ENCODE measurements around the gene C1orf159. TPM values are rescaled to one million over a fixed set of nuclear protein-coding genes. Genes with fewer than 3 reads are reported as not detected.
"Not testable (repeated sequence)": the region's sequence is repeated elsewhere in the genome, so short reads cannot be mapped to it uniquely, and the experiment has no call there.

Gene C1orf159
- total RNA-seq, 1 donor from 2014 or later: 11.4 TPM

- DNase-seq: no peak
Observed at GRCh38 chr1:1065265-1065939, 50.5 kb downstream of the C1orf159 start.

DNA sequence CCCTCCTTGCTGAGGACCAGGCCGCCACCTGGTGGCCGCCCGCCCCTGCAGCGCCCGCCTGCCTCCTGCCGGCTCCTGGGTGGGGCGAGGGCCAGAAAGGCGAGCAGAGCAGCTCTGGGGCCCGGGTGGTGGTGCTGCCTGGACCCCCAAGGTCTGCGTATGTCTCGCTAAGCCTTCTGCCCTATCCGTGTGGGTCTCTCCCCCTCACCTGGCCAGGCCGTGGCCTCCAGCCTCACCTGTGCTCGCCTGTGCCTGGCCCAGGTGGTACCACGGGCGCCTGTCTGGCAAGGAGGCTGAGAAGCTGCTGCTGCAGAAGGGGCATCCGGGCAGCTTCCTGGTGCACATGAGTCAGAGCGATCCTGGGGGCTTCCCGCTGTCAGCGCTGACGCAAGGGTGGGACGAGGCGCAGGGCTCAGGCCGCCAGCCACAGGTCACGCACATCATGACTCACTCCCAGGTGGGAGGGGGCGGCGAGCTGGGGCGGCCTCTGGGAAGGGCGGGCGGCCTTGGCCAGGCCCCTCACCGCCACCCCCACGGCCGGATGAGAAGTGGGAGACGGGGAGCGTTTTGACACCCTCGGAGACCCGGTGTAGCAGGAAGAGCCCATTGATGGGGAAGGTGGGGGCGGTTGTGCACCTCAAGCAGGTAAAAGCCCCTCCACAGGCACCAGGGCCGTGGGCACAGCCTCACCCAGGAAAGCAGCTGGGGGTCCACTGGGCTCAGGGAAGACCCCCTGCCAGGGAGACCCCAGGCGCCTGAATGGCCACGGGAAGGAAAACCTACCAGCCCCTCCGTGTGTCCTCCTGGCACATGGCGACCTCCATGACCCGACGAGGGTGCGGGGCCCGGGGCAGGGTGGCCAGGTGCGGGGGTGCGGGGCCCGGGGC lies 51.7 kb downstream of the C1orf159 start:
- peak; percentile 85 for DNase-seq

- no peak for DNase-seq
Observed at GRCh38 chr1:1063261-1063944, 52.5 kb downstream of the C1orf159 start.

DNA sequence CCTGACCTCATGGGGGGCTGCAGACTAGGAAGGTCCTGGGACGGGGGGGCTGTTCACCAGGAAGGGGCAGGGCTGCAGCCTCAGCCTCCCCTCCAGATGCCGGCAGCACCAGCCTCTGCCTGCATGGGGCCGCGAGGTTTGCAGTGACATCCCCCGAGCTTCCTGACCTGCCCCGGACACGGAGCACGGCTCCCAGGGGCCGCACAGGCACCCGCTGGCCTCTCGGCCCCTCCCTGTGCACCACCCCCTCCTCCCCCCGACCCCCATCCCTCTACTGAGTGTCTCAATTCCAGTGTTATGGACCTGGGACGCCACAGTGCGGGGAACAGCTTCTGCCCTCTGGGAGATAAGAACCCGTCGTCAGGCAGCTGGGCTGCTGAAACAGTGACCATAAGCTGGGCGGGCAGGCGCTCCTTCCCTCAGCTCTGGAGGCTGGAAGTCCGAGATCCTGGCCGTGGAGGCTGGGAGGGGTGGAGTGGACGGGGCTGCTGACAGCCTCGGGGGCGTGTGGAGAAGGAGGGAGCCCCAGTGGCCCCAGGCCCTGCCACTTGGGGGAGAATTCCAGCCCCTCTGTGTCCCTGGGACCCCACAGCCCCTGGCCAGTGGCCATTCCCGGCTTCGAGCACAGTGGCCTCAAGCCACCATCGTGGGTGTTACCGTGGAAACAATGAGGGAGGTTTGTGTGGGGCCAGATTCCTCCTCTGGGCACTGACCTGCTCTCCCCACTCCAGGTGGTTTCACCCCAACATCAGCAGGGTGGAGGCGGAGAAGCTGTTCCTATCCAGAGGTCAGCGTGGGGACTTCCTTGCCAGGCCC lies 53.3 kb downstream of the C1orf159 start:
- no peak for DNase-seq

GRCh38 chr1:1061682-1062345 lies 54.1 kb downstream of the C1orf159 start:
- no peak for DNase-seq

DNA sequence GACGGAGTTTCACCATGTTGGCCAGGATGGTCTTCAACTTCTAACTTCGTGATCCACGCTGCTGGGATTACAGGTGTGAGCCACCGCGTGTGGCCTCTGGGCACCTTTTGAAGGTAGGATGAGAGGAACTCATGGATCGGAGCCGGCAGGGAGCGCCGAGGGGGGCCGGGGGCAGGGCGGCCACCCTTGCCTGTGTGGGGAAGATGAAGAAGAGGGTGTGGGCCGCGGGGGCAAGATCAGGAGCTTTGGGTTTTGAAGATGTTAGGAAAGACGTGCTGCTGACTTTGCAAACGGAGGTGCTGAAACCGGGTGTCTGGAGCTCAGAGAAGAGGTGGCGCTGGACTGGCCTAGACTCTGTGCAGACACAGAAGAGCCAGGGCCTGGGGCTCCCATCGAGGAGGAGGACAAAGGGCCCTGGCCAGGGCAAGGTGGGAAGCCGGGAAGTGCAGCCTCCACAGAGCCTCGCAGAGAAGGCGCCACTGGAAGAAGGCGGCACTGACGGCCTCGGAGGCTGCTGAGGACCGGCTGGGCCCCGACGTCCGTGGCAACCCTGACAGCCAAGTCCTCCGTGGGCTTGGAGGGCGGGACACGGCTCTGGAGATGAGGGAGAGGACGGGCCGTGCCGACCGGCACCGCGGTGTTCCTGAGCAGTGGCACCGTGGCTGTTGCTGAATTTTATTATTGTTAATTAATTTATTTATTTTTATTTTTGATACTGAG lies 55.4 kb downstream of the C1orf159 start:
- no peak for DNase-seq

DNA sequence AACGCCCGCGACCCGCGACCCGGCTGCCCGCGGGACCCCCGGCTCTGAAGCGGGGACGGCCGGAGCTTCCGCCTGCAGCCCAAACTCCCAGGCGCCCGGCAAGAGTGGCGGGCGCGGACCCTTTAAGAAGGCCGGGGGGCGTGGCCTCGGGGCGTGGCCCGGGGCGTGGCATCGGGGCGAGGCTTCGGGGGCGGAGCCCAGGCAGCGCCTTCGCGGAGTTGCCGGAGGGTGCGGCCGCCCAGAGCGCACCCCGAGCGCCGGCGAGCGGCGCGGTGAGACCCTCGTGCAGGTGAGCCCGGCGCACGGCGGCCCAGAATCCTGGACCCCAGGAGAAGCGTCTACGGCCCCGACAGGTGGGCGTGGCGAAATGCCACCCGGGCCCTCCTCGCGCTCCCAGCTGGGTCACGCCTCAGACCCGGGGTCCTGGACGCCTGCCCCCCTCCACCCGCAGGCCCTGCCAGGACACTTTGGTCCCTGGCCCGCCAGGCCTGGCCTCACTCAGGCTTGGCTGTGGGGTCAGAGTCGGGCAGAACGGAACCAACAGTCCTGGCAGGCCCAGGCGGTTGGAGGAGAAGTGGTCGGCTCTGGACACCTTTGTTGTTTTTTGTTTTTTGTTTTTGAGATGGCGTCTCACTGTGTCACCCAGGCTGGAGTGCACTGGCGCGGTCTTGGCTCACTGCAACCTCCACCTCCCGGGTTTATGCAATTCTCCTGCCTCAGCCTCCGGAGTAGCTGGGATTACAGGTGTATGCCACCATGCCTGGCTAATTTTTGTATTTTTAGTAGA lies 56.2 kb downstream of the C1orf159 start:
- DNase-seq: peak; percentile 69

- peak; percentile 7 for DNase-seq
Observed at GRCh38 chr1:1058921-1059493, 56.9 kb downstream of the C1orf159 start.

GRCh38 chr1:1058088-1058905 lies 57.6 kb downstream of the C1orf159 start:
- no peak for DNase-seq

- not testable (repeated sequence) for DNase-seq
Observed at GRCh38 chr1:1057769-1058087, 58.2 kb downstream of the C1orf159 start.

DNA sequence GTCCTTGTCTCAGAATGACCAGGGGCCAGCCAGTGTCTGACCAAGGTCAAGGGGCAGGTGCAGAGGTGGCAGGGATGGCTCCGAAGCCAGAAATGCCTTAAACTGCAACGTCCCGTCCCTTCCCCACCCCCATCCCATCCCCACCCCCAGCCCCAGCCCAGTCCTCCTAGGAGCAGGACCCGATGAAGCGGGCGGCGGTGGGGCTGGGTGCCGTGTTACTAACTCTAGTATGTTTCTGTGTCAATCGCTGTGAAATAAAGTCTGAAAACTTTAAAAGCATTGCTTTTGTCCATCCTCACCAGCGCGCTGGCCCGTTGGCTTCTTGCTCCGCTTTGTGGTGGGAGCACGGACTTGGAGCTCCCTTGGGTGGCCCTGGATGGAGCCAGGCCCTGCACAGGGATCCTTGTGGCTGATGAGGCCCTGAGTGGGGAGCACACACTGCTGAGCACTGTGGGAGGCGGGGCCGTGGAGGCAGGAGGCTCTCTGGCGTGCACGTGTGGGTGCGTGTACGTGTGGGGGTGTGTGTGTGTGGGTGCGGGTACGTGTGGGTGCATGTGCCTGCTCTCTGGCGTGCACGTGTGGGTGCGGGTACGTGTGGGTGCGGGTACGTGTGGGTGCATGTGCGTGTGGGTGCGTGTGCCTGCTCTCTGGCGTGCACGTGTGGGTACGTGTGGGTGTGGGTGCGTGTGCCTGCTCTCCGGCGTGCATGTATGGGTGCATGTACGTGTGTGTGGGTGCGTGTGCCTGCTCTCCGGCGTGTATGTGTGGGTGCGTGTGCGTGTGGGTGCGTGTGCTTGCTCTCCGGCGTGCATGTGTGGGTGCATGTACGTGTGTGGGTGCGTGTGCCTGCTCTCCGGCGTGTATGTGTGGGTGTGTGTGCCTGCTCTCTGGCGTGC lies 59.8 kb downstream of the C1orf159 start:
- DNase-seq: no peak

DNA sequence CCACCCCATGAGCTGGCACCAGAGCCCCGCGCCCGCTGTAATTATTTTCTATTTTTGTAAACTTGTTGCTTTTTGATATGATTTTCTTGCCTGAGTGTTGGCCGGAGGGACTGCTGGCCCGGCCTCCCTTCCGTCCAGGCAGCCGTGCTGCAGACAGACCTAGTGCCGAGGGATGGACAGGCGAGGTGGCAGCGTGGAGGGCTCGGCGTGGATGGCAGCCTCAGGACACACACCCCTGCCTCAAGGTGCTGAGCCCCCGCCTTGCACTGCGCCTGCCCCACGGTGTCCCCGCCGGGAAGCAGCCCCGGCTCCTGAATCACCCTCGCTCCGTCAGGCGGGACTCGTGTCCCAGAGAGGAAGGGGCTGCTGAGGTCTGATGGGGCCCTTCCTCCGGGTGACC lies 60.9 kb downstream of the C1orf159 start:
- DNase-seq: no peak

GRCh38 chr1:1054099-1054700 lies 61.7 kb downstream of the C1orf159 start:
- DNase-seq: no peak

- no peak for DNase-seq
Observed at GRCh38 chr1:1053682-1054081, 62.2 kb downstream of the C1orf159 start.

- DNase-seq: no peak
Observed at GRCh38 chr1:1053022-1053421, 62.9 kb downstream of the C1orf159 start.

DNA sequence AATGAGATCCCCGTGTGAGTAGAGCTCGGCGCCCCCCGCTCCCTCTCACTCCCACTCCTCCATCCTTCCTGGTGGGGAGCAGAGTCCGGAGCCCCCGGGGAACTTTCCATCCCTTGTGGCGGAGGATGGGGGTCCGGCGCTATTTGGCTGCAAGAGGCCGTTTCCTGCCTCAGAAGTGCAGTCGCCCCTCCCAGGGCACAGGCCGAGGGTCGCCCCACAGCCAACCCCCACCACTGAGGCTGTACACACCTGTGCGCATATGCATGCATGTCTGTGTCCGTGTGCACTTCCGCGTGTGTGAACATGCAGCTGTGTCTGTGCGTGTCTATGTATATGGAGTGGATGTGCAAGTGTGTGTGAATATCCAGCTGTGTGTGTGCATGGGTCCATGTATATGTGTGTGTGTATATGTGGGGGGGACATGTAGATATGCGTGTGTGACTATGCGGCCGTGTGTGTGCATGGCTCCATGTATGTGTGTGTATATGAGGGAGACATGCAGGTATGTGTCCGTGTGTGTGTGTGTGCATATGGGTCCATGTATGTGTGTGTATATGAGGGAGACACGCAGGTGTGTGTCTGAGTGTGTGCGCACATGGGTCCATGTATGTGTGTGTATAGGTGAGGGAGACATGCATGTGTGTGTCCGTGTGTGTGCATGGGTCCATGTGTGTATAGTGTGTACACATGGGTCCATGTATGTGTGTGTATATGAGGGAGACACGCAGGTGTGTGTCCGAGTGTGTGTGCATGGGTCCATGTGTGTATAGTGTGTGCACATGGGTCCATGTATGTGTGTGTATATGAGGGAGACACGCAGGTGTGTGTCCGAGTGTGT lies 63.7 kb downstream of the C1orf159 start:
- DNase-seq: no peak
